GM20000 (cell line): ENCODE results near the gene DPF3.

Experiments
- DNase-seq: peaks from one replicate; pipeline ENCODE4 v3.0.0; 2012; ENCODE audit warnings: low spot score
- TF ChIP-seq, protein P1 (sequence below): IDR thresholded peaks from 2 replicates; pipeline ENCODE4 v1.5.1; 2012; ENCODE audit warnings: mild to moderate bottlenecking, control low read depth; ENCODE audit errors: extremely low read depth, missing control alignments

DPF3 gene

GRCh38 chr14:72916174-72916573 lies 22.3 kb upstream of the DPF3 start:
- no peak for DNase-seq
- TF ChIP-seq, protein P1, sequence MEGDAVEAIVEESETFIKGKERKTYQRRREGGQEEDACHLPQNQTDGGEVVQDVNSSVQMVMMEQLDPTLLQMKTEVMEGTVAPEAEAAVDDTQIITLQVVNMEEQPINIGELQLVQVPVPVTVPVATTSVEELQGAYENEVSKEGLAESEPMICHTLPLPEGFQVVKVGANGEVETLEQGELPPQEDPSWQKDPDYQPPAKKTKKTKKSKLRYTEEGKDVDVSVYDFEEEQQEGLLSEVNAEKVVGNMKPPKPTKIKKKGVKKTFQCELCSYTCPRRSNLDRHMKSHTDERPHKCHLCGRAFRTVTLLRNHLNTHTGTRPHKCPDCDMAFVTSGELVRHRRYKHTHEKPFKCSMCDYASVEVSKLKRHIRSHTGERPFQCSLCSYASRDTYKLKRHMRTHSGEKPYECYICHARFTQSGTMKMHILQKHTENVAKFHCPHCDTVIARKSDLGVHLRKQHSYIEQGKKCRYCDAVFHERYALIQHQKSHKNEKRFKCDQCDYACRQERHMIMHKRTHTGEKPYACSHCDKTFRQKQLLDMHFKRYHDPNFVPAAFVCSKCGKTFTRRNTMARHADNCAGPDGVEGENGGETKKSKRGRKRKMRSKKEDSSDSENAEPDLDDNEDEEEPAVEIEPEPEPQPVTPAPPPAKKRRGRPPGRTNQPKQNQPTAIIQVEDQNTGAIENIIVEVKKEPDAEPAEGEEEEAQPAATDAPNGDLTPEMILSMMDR = no peak

- DNase-seq = no peak
- TF ChIP-seq, protein P1 = no peak
Measured at GRCh38 chr14:72913809-72914208, 19.9 kb upstream of the DPF3 start.

DNA sequence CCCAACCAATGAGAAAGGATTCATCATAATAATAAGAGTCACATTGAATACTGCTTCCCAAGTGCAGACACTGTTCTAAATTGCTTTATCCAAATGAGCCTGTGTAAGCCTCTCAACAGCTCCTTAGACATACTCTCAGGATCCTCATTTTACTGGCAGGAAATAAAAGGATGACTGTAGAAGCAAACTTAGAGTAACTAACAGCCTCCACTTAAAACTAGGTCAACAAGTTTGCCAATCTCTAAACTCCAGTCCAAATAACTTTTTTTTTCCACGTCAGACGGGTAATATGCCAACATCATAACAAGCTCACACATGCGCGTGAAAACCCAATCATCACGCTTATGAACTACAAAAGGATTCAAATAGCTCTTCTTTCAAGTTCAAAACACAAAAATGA lies 15.3 kb upstream of the DPF3 start:
- TF ChIP-seq, protein P1 = no peak
- DNase-seq = no peak

DNA sequence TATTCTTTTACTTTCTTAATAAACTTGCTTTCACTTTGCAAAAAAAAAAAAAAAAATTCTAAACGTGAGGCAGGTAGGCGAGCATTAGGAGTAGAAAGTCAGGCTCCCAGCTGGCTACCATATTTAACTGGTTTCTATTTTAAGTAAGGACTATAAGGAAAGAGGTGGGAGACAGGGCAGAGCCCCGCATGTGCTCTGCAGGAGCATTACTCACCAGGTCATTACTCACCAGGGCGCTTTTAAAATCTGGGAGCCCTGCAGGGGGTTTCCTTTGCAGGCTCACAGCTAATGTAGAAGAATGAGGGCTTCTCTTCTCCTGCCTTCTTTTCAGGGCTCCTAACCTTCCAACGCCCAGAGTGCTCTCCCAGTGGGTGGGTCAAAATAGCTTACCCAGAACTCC lies 14.0 kb upstream of the DPF3 start:
- no peak for DNase-seq
- TF ChIP-seq, protein P1 = no peak

DNA sequence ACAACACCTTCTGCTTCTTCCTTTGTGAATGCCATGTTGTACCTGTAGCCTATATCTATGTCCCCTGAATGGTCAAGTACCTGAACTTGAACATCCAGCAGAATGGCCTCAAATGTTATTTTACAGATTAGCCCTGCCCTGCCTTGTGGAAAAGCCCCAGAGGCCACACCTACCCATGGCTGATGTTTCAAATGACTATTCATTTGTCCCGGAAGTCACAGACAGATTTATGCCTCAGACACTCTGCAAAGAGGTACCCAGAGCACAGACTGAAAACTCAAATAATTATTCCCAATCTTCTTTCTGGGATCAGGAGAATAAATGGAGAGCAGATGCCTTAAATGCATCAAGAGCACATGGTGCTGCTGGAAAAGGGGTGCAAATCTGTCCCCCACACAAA lies 13.0 kb upstream of the DPF3 start:
- TF ChIP-seq, protein P1 = no peak
- no peak for DNase-seq

- no peak for DNase-seq
- TF ChIP-seq, protein P1 = no peak
Measured at GRCh38 chr14:72906316-72906715, 12.4 kb upstream of the DPF3 start.

- peak; percentile 62 for DNase-seq
- TF ChIP-seq, protein P1 = peak; percentile 70
Measured at GRCh38 chr14:72904840-72905561, 11.1 kb upstream of the DPF3 start.
